Activated CD4-positive, alpha-beta T cell treated with anti-CD3 and anti-CD28 coated beads for 1 hour (primary cell): ENCODE results near the gene SLC27A3.
"Not testable (repeated sequence)": the region's sequence is repeated elsewhere in the genome, so short reads cannot be mapped to it uniquely, and the experiment has no call there.

Experiments used
- DNase-seq: peaks from one replicate; pipeline ENCODE4 v3.0.0-alpha.2; 2020

The SLC27A3 gene

GRCh38 chr1:153764310-153764709 is 10.9 kb upstream of the SLC27A3 start:
- DNase-seq: no peak

DNA sequence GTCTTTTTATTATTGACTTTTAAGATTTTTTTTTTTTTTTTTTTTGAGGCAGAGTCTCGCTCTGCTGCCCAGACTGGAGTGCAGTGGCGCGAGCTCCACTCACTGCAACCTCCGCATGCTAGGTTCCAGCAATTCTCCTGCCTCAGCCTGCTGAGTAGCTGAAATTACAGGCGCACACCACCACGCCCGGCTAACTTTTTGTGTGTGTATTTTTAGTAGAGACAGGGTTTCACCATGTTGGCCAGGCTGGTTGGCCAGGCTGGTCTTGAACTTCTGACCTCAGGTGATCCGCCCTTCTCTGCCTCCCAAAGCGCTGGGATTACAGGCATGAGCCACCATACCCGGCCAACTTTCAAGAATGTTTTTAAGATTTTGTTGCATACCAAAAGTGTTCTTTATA is 8.5 kb upstream of the SLC27A3 start:
- not testable (repeated sequence) for DNase-seq

GRCh38 chr1:153767519-153767918 is 7.7 kb upstream of the SLC27A3 start:
- DNase-seq: no peak

DNA sequence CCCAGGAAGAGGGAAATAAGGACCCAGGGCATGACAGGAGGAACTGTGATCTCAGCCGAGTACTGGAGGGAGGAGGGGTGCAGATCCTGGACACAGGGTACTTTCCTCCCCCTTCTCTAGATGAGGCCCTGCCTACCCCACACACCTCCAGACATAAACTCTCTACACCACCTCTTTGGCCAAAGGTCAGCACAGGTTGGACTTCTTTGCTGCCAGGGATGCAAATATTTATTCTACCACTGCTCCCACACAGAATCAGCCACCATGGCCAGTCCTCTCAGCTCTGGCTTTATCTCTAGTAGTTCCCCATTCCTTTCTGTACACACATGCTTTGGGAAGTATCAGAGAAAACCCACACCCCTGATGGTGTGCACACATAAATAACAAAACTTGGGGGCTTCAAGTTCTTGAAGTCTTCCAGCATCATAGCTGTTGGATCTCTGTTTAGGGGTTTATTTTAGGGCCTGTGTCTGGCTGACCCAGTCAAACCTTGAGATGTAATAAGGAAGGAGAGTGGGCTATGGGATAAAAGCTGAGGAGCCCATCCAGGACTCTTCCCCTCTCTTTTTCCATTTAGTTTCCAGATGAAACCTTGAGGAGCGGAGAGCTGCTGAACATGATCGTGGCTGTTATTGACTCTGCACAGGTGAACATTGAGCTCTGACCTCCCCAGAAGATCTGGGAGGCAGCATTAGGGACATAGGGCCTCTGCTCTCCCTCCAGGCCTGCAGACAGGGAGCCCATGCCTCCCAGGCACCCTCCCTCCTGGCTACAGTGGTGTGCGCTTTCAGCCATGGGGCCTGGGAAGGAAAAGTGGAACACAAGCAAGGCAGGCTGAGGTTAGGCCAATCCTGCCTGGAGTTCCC is 6.7 kb upstream of the SLC27A3 start:
- DNase-seq: no peak

- DNase-seq: no peak
Measured at GRCh38 chr1:153769221-153769620, 6.0 kb upstream of the SLC27A3 start.

- no peak for DNase-seq
Measured at GRCh38 chr1:153770797-153771196, 4.4 kb upstream of the SLC27A3 start.

- DNase-seq: no peak
Measured at GRCh38 chr1:153771261-153771660, 3.9 kb upstream of the SLC27A3 start.

DNA sequence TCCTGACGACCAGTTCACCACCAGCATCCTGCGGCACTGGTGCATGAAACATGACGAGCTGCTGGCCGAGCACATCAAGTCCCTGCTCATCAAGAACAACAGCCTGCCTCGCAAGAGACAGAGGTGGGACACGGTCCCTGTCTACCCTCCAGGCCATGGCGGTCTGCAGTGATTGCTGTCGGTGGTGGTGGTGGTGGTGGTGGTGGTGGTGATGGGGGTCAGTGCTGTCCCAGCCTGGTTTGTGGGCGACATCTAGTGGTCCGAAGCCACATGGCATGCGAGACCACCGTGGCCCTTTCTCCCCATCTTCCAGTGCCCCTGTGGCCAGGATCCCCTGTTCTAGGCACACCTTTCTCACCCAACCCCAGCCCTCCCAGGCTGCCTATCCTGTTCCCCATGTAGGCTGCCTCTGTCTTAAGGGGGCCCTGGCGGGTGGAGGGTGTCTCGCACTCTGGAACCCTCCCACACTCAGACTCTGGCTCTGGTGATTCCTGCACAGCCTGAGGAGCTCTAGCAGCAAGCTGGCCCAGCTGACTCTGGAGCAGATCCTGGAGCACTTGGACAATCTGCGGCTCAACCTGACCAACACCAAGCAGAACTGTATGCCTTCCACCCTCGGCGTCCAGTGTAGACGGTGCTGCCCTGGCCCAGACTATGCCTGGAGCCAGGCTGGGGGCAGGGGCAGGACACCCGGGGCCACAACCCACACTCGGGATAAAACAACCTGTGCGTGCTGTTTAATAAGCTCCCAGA is 3.2 kb upstream of the SLC27A3 start:
- no peak for DNase-seq

GRCh38 chr1:153773096-153773921 is 1.9 kb upstream of the SLC27A3 start:
- no peak for DNase-seq

- DNase-seq: no peak
Measured at GRCh38 chr1:153774026-153774595, 1.1 kb upstream of the SLC27A3 start.

DNA sequence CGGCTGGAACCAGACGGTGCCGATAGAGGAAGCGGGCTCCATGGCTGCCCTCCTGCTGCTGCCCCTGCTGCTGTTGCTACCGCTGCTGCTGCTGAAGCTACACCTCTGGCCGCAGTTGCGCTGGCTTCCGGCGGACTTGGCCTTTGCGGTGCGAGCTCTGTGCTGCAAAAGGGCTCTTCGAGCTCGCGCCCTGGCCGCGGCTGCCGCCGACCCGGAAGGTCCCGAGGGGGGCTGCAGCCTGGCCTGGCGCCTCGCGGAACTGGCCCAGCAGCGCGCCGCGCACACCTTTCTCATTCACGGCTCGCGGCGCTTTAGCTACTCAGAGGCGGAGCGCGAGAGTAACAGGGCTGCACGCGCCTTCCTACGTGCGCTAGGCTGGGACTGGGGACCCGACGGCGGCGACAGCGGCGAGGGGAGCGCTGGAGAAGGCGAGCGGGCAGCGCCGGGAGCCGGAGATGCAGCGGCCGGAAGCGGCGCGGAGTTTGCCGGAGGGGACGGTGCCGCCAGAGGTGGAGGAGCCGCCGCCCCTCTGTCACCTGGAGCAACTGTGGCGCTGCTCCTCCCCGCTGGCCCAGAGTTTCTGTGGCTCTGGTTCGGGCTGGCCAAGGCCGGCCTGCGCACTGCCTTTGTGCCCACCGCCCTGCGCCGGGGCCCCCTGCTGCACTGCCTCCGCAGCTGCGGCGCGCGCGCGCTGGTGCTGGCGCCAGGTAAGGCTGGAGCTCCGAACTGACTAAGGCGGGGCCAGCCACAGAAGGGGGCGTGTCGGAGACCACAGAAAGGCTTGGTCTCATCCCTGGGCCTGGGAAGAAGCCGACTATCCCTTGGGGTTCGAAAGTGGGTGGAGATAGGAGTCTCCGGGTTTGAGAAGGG is 486 bp downstream of the SLC27A3 start:
- DNase-seq: peak; percentile 46

DNA sequence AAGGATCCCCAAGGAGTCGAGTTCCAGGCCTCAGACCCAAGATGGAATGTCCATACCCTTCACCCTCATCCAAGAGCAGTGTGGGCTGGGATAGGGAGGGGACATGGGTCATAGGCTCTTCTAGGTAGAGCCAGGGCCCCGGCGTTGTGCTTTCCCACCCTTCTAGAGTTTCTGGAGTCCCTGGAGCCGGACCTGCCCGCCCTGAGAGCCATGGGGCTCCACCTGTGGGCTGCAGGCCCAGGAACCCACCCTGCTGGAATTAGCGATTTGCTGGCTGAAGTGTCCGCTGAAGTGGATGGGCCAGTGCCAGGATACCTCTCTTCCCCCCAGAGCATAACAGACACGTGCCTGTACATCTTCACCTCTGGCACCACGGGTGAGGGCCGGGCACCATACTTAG is 1.1 kb downstream of the SLC27A3 start:
- DNase-seq: no peak

GRCh38 chr1:153776845-153777370 is 1.7 kb downstream of the SLC27A3 start:
- DNase-seq: no peak

DNA sequence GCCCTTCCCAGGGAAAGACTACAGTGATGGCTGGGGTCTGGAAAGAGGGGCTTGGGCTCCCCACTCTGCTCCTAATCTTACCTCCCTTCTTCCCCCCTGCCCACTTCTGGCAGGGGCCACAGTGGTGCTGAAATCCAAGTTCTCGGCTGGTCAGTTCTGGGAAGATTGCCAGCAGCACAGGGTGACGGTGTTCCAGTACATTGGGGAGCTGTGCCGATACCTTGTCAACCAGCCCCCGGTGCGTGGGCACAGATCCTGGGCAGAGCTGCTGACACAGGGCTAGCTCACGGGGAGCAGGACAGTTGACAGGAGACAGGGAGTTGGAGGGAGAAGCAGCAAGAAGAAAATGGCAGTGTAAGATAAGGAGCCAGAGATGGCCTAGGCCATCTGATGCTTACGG is 2.4 kb downstream of the SLC27A3 start:
- no peak for DNase-seq

DNA sequence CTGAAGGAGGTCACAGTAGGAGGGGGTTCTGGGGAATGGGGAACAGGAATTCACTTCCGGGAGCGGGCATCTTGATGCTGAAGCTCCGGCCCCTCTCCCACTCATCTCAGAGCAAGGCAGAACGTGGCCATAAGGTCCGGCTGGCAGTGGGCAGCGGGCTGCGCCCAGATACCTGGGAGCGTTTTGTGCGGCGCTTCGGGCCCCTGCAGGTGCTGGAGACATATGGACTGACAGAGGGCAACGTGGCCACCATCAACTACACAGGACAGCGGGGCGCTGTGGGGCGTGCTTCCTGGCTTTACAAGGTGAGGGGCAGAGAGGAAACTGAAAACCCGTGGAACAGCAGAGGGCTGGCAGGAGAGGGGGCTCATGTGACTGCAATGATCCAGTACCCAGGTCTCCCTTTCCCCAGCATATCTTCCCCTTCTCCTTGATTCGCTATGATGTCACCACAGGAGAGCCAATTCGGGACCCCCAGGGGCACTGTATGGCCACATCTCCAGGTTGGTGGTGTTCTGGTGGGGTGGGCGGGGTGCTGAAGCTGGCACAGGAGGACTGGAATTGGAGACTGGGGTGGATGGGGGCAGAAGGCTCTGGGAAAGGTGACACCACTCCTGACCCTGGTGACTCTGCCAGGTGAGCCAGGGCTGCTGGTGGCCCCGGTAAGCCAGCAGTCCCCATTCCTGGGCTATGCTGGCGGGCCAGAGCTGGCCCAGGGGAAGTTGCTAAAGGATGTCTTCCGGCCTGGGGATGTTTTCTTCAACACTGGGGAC is 3.0 kb downstream of the SLC27A3 start:
- no peak for DNase-seq

DNA sequence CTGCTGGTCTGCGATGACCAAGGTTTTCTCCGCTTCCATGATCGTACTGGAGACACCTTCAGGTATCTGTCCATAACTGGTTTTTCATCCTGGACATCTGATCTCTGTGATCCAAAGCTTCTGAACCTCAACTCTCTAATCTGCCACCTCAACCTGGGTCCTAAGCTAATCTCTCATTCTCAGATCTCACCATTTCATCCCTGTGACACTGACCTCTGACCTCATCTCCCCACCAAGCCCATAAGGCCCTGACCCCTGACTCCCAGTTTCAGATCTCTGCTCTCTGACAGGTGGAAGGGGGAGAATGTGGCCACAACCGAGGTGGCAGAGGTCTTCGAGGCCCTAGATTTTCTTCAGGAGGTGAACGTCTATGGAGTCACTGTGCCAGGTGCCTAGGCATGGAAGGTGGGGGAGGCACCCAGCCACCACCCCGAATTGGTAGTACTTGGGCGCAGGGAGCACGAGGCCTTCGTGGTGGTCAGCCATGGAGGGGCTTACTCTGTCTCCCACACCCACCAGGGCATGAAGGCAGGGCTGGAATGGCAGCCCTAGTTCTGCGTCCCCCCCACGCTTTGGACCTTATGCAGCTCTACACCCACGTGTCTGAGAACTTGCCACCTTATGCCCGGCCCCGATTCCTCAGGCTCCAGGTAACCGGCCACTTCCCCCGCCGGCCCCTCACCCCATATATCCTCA is 3.8 kb downstream of the SLC27A3 start:
- no peak for DNase-seq

GRCh38 chr1:153779781-153780541 is 4.8 kb downstream of the SLC27A3 start:
- DNase-seq: no peak

DNA sequence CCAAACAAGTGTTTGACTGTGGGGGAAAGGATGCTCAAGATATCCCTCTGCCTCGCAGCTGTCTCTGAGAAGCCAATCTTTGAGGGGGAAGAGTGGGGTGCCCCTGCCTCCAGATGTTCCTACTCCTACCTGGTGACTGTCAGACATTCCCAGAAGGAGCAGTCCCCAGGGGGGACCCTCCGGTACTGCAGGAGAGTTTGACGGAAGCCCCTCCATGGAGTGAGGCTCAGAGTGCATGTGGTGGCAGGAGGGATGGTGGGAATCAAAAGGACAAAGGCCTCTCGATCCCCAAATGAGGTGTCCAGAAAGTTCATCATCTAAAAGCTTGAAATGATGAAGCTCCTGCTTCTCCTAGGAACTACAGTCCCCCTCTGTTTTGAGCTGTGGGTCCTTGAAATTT is 5.3 kb downstream of the SLC27A3 start:
- DNase-seq: no peak

GRCh38 chr1:153782648-153783047 is 7.4 kb downstream of the SLC27A3 start:
- DNase-seq: not testable (repeated sequence)
